Stimulated activated CD8-positive, alpha-beta memory T cell treated with anti-CD3 and anti-CD28 coated beads, Interleukin-15, amount 100 ng/mL, for 1 hour (primary cell): ENCODE data around the gene PRR14L.
A peak's percentile ranks its signal among the peaks of the same experiment; 100 is the strongest.
"Not testable (repeated sequence)": the region's sequence is repeated elsewhere in the genome, so short reads cannot be mapped to it uniquely, and the experiment has no call there.

Experiments used
- DNase-seq: peaks from one replicate; pipeline ENCODE4 v3.0.0-alpha.2; 2020; ENCODE audit warnings: low read depth

Gene PRR14L

DNA sequence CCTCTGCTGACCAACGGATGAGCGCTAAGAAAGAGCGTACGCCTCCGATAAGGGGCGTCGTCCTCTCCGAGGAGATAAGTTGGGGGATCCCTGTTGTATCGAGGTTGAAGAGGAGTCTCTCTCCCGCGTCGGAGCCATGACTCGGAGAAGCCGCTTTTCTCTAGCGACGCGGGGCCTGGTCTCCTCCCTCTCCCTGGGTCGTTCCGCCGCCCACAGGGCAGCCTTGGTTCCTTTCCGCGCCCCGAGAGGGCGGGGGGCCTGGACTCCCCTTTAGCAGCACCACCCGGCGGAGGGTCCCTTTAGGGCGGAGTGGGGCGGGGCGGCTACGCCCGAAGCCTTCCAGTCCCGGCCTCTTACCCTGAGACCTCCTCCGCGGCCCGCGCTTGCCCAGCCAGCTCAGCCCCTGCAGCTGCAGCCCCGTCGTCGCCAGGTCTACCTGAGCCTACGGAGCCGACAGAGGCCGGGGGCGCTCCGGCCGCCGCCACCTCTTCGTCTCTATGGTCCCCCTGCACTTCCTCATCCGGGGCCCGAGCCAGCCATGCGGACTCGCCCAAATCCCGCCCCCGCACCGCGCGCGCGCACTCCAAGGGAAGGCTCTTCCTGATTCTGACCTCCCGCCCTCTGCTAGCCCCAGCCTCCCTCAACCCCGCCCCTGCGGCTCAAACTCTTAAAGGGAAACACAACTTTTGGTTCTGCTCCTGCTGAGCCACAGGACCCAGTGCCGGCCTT, at the start of gene PRR14L:
PRR14L (minus strand) TSS at position 497 of the 729 bp plus-strand sequence. CDS start 11,272 bp downstream, outside the sequence.
- peak; percentile 100 for DNase-seq

- not testable (repeated sequence) for DNase-seq
Measured at GRCh38 chr22:31799358-31799757, 49.4 kb upstream of the PRR14L start.

- no peak for DNase-seq
Measured at GRCh38 chr22:31790240-31790639, 40.3 kb upstream of the PRR14L start.

DNA sequence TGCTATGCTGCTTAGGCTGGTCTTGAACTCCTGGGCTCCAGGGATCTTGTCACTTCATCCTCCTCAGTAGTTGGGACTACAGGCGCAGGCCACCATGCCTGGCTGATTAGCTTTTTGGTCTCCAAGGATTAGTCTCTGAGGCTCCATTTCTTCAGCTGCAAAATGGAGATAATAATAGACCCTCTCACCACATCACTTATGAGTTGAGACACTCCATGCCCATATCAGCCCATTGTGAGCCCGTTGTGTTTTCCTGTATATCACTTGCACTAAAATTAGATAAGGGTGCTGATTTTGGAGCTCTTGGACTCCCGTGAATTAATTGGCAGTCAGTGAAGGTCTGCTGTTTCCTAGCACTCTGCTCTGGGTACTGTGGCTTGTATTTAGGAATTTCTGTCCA, 39.9 kb upstream of the PRR14L start:
- DNase-seq: no peak

- DNase-seq: no peak
Measured at GRCh38 chr22:31776231-31776630, 26.3 kb upstream of the PRR14L start.

- no peak for DNase-seq
Measured at GRCh38 chr22:31773416-31773815, 23.5 kb upstream of the PRR14L start.

DNA sequence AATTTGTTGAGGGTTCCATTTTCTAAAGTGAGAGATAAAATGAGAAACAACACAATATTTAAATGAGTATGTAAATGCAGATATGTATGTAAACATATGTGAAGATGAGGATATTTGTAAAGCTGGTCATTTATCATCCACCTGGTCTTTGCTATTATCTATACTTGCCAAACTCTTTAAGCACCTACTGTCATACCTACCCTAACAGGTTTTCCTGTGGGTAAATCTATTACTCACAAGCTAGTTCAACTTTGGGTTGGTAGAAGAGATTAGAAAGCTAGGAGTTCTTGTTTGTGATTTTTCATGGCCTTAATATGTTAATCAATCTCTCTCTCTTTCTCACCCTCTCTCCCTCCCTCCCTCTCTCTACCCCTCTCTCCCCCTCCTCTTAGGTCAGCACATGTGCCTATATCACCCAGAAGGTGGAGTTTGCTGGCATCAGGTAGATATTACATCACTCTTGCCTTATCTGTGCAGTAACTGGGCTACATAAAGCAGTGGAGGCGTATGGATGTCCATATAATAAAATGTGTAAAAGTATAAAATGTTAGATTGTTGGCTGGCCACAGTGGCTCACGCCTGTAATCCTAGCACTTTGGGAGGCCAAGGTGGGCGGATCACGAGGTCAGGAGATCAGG, 18.6 kb upstream of the PRR14L start:
- no peak for DNase-seq

DNA sequence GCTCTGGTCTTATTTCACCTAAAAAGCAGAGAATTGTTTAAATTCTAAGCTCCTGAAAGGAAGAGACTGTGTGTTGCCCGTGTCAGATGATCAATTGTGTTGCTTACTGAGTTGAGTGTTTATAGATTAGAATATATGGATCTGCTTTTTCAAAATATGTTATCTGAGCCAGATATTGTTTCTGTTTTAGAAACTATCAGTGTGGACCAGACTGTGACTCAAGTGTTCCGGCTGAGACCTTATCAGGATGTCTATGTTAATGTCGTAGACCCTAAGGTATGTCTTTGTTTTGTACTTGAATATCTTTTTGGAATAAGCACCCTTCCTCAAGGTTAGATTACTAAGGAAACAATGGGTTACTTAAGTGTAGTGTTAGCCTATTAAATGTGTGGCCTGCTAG, 14.9 kb upstream of the PRR14L start:
- no peak for DNase-seq

DNA sequence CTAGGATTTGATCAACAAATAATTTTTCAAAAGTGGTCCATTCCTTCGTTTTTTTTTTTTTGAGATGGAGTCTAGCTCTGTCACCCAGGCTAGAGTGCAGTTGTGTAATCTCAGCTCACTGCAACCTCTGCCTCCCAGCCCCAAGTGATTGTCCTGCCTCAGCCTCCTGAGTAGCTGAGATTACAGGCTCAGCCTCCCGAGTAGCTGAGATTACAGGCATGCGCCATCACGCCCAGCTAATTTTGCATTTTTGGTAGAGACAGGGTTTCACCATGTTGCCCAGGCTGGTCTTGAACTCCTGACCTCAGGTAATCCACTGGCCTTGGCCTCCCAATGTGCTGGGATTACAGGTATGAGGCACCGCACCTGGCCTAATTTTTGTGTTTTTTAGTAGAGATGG, 8.9 kb upstream of the PRR14L start:
- not testable (repeated sequence) for DNase-seq

- DNase-seq: no peak
Measured at GRCh38 chr22:31757265-31757664, 7.3 kb upstream of the PRR14L start.

DNA sequence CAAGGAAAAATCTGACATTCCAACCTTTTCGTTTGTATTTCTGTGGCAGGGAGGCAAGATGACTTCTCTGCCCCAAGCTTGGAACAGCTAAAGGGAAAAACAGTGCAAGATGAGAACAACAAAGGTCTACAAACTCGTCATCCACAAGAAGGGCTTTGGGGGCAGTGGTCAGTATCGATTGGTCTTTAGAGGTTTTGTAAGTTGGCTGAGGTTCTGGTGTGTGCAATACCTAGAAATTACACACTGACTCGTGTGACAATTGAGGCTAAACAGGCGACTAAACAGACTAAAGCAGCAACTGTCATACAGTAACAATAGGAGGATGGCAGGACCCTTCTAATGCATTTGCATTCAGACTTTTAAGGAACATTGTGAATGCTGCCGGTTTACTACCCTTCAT, 4.9 kb upstream of the PRR14L start:
- no peak for DNase-seq

DNA sequence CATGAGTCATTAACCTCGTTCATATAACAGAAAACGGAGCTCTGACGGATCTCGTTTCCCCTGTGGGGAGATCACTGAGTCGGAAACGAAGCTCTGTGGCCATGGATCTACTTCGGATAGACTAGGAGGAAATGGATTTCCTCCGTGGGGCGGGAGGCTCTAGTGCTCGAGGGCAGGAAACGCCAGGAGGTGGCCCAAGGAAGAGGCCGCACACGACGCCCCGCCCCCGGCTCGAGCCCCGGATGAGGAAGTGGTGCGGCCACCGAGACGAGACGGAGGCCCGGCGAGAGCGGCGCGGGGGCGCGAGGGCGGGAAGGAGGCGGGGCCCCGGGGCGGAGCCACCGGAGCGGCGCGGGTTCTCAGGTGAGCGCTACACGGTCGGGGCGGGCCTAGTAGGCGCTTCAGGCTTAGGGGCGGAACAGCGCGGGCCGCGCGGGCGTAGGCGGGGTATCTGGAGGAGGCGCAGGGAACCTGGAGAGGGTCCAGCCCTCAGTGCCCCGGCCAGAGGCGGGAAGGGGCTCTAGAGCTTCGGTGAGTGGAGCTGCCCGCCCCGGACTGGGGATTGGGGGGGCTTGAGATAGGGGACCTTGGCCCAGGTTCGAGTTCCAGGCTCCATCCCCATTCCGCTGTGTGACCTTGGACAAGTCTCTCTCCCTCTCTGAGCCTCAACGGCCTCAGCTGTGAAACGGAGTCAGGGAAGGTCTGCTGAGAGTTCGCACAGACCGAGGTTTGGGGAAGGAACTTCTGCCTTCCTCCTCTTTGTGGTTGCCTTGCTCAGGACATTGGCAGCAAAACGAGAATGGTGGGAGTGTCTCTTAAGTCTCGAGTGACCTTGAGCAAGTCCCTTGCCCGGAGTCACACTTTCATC, 3.9 kb upstream of the PRR14L start, which contains the start of gene DEPDC5:
DEPDC5 (plus strand) TSS at position 386 of the 868 bp plus-strand sequence. CDS start 903 bp downstream, outside the sequence.
- peak; percentile 90 for DNase-seq

GRCh38 chr22:31753005-31753633, 3.2 kb upstream of the PRR14L start:
- DNase-seq: no peak

DNA sequence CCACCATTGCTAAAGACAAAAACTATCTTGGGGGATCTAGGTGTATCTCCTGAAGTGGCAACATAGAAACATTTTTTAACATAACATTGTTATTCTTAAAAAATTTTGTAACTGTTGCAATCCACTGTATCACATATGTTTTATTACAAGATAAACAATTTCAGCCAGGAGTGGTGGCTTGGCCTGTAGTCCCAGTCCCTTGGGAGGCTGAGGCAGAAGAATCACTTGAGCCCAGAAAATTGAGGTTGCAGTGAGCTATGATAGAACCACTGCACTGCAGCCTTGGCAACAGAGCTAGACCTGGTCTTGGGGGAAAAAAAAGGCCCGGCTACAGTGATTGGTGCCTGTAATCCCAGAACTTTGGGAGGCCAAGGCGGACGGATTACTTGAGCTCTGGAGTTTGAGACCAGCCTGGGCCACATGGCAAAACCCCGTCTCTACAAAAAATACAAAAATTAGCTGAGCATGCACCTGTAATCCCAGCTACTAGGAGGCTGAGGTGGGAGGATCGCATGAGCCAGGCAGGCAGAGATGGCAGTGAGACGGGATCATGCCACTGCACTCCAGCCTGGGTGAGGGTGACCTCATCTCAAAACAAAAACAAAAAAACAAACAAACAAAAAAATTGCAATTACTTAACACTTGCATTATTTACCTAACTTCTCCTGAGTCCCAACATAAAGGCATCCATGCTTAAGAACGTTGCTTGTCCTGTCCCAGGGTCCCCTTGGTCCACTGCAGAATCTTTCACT, 2.3 kb upstream of the PRR14L start:
- no peak for DNase-seq

DNA sequence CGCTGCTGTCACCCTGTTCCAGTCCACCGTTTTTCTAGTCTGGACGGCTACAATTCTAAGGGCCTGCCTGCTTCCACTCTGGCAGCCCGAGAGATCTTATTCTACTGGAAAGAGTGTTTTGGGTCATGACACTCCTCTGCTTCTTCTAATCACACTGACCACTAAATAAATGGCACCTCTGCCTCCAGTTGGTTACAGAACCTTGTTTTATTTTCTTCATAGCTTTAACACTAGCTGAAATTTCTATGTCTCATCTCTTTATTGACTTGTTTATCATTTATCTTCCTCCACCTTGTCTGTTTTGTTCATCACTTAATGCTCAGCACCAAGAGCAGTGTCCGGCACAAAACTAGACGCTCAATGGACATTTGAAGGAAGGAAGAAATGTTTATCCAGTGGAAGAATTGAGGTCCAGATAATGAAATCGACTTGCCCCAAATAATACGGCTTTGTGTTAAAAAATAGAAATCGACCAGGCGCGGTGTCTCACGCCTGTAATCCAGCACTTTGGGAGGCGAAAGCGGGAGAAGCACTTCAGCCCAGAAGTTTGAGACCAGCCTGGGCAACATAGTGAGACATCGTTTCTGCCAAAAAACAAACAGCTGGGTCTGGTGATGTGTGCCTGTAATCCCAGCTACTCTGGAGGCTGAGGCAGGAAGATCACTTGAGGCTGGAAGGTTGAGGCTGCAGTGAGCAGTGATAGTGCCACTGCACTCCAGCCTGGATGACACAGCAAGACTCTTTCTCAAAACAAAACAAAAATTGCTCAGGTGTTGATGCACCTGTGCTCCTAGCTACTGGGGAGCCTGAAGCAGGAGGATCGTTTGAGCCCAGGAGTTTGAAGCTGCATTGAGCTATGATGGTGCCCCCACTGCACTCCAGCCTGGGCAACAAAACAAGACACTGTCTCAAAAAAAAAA, 693 bp upstream of the PRR14L start:
- no peak for DNase-seq

DNA sequence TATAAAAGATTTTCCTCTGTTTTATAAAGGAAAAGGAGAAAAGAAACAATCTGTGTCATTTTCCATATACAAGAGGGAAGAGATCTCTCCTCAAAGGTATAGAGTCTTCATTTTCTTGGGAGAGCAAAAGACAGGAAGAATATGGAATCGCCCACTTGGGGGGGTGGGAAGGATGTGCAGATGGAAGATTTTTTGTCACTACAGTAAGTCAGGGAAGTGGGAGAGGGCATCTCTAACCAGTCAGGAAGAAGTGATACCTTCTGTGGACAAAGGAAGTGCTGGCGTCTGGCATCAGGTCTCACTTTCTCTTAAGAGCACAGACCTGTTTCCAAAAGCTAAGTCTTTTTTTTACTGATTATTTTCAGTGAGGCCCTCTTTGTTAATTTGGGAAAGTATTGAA, 1.4 kb downstream of the PRR14L start:
- DNase-seq: no peak

- no peak for DNase-seq
Measured at GRCh38 chr22:31747441-31747840, 2.5 kb downstream of the PRR14L start.

DNA sequence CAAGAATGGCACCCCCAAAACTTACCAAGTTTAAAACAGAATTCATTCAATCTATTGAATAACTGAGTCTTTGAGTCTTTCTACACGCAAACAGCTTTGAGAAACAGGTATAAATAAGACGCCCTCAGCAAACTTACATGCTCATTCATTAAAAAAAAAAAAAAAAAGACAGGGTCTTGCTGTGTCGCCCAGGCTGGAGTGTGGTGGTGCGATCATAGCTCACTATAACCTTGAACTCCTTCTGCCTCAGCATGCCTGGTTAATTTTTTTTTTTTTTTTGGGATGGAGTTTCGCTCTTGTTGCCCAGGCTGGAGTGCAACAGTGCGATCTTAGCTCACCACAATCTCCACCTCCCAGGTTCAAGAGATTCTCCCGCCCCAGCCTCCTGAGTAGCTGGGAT, 6.1 kb downstream of the PRR14L start:
- DNase-seq: no peak

DNA sequence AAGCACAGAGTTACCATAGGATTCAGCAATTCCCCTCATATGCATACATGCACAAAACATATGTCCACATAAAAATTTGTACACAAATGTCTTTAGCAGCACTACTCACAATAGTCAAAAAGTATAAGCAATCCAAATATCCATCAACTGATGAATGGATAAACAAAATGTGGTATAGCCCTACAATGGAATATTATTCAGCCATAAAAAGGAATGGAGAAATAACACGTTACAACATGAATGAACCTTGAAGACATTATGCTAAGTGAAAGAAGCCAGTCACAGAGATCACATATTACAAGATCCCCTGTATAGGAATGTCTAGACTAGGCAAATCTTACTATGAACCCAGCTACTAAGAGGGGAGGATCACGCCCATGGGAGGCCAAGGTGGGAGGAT, 7.2 kb downstream of the PRR14L start:
- no peak for DNase-seq

DNA sequence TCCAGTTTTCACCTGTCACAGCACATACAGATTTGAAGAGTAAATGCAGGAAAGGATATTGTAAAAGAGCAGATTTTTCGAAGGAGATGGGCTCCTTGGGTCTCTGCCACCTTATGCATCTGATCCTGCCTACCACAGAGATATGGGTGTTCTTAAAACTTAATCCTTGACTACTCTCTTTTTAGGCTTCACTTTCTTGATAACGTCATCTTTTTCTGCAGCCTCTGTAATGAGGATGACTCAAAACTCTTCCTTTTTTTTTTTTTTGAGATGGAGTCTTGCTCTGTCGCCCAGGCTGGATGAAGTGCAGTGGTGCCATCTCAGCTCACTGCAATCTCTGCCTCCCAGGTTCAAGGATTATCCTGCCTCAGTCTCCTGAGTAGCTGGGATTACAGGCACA, 7.8 kb downstream of the PRR14L start:
- no peak for DNase-seq
